GM10847 (cell line): ENCODE results near the gene RHEB.

Source experiments
- POLR2A ChIP-seq: IDR thresholded peaks from 2 replicates; pipeline ENCODE4 v1.6.1; 2011; ENCODE audit not compliant: insufficient read length; ENCODE audit errors: extremely low read depth

RHEB gene

DNA sequence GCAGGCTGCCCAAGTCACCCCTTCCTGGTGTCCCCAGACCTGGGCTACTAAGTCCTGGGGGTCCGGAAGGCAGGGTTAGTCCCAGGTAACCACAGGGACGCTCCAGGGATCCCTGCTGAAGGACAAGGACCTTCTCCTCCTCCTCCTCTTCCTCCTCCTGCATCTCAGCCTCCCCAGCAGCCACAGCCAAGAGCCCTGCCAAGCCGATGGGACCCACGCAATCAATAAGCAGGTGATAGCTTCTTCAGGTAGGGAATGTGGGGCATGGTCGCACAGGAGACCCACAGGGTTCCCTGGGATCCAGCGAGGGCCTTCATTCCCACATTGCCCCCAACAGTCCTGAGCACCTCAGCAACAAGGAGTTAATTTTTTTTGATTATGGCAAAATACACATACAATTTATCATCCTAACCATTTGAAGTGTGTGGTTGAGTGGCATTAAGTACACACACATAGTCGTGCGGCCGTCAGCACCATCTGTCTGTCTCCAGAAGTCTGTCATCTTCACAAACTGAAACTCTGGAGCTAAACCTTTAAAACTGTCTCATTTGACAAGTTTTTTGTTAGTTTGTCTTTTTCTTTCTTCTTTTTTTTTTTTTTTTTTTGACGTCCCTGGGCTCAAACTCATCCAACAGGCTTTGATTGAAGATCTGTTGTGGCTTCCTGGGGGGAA, 91.9 kb downstream of the RHEB start:
- no peak for TF ChIP-seq POLR2A

DNA sequence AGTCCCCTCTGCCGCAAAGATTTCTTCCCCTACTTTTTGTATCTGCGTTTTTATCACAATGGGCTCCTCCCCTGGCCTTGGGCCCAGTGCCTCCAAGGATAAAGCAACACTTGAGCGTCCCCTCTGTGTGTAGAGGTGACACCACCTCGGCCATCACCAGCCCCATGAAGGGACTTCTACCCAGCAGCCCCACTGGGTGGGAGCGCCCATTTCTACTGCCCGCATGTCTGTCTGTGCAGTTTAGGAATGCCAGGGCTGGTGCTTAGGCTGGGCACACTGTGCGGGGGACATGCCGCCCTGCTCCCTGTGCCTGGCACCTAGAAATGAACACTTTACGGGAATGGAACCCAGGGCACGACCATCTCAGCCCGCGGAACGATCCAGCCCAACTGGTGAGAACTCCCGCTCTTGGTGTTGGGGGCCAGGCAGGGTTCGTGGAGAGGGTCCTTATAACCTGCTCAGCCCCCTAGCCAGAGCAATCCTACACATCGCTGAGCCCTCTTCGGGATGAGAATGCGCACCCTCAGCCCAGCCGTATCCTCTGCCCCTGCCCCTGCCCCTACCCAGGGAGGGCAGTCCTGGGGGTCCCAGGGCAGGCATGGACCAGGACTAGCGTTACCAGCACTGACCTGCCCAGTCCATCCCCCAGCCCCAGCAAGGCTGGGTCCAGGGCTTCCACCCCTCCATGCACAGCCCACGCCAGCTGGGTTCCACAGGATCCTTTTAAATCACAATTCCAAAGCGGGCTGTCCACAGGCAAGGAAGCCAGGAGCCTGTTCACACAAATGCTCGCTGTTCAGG, 92.6 kb downstream of the RHEB start:
- no peak for TF ChIP-seq POLR2A

DNA sequence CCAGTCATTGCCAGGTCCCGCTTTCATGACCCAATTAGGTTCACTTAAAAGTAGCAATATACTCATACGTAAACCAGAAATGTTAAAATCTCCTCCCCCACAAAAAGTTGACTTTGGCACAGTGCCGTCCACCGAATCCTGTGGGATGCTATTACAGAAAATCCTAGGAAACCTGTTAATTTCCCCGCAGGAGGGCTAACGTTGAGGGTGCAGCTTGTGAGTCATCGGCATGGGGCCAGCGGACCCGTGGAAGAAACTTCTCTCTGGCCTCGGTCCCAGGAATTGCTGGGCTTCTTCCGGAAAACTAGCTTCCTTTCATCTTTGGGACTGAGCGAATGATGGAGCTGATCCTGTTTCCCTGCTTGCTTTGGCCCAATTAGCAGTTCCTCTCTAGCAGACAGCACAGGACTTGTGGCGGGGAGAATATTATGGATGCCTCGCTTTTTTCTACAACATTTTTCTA, 93.2 kb downstream of the RHEB start:
- TF ChIP-seq POLR2A: no peak

DNA sequence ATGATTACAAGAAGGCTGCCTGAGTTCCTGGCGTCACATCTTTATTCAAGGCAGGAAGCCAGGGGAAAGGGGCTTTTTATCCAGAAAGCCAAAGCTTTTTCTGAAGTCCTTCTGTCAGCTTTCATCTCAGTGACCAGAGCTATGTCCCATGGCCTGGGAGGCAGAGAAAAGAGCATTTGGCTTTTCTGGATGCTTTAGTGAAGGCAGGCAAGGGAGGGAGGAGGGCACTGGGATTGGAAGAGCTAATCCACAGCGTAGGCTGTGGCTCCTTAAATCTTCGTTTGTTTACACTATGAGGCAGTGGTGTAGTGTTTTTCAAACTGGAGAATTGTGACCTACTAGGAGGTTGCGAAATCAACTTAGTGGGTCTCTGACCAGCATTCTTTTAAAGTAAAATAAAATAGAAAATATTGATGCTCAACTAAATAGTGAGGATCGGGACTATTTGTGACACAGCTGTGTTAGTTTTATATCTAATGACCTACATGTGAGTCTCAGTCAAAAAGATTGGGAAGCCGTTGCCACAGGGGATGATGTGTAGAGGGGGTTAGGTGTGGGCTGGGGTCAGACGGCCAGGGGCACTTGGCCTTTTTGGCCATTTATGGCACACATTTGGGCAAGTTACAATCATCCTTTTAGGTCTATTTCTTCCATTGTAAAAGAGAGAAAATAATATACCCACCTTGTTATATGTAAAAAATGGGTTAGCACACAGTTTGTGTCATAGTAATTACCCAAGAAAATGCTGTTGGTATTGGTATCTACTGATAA, 93.8 kb downstream of the RHEB start:
- TF ChIP-seq POLR2A: no peak

DNA sequence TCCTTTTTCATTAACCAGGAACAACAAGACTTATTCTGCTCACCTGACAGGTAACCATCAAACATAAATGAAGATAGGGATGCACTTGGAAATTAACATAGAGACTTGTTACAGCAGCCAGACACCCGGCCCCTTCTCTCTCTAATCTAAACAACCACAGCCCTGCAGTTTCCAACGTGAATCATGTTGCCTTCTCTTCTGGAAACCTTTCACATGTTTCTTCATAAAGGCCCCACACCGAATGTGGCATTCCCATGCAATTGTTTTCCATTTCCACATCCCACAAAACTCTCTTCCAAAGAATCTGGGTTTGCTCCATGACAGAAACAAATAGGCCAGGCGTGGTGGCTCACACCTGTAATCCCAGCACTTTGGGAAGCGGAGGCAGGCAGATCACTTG, 94.9 kb downstream of the RHEB start:
- TF ChIP-seq POLR2A: no peak

DNA sequence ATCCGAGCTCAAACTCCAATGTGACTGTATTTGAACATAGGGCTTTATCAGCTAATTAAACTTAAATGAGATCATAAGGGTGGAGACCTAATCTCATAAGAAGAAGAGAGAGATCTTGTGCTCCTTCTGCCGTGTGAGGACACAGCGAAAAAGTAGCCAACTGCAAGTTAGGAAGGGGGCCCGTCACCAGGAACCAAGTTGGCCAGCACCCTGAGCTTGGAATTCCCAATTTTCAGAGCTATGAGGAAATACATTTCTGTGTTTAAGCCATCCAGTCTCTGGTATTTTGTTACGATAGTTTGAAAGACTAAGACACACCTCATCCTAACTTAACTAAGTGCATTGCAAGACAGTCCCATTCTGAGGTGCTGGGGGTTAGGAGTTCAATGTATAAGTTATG, 95.8 kb downstream of the RHEB start:
- TF ChIP-seq POLR2A: no peak

DNA sequence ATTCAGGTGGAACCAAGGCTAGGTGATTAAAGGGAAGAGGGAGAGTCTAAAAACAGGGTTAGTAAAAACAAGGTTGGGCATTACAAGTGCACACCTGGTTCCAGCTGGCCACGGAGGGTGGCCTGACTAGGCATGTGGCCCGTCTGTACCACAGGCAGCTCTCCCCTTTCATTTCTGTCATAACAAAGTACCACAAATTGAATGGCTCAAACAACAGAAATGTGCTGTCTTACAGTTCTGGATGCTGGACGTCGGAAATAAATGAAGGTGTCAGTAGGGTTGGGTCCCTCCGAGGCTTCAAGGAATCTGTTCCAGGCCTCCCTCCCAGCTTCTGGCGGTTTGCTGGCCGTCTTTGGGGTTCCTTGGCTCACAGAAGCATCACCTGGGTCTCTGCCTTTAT, 96.5 kb downstream of the RHEB start:
- TF ChIP-seq POLR2A: no peak

DNA sequence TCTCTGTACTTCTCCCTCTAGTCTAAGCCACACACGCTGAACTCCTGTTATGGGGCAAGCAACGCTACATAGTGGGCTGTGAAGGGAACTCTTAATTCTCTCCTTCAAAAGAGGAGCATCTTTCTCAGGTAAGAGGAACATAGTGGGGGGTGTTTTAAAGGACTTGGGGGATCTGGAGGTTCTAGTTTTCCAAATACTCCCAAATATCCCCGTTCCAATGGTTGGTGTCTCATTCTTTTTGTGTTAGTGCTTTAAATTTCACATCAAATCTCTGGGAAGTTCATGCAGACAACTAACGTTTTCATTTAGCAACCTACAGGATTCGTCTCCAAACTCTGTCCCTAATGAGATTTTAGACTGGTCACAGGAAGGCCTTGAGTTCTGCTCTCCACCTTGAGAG, 97.5 kb downstream of the RHEB start:
- TF ChIP-seq POLR2A: no peak

DNA sequence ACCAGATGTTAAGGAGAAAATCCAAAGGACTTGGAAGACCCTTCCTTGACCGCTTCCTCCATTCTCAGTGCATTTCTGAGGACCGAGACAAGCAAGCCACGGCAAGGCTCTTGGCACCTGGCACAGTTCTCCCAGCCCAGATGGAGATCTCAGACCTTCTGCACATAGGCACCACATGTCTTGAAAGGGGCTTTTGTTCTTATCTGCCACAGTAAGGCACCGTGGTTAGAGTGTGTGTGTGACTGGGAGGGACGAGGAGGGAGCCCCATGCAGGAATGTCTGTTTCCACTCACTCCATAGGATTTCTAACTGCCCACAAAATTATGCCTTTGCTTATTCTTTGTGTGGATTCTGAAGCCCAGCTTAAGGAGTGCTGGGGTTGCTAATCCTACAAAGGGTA, 99.6 kb downstream of the RHEB start:
- TF ChIP-seq POLR2A: no peak

DNA sequence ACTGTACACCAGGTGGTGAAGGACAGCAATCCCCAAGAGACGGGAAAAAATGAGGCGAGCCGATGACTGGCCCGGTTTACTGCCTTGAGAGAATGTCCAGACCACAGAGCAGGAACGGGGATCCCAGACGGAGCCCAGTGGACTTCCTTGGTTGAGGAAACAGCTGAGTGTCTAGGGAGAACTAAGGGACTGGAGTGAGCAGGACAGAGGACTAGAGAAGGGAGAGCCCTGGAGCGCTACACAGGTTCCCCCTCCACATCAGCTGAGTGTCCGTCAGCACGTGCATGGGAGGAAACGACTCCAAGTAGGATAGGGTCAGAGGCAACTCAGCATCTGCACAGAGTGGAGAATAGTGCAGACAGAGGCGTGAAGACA, 102.8 kb downstream of the RHEB start:
- no peak for TF ChIP-seq POLR2A

DNA sequence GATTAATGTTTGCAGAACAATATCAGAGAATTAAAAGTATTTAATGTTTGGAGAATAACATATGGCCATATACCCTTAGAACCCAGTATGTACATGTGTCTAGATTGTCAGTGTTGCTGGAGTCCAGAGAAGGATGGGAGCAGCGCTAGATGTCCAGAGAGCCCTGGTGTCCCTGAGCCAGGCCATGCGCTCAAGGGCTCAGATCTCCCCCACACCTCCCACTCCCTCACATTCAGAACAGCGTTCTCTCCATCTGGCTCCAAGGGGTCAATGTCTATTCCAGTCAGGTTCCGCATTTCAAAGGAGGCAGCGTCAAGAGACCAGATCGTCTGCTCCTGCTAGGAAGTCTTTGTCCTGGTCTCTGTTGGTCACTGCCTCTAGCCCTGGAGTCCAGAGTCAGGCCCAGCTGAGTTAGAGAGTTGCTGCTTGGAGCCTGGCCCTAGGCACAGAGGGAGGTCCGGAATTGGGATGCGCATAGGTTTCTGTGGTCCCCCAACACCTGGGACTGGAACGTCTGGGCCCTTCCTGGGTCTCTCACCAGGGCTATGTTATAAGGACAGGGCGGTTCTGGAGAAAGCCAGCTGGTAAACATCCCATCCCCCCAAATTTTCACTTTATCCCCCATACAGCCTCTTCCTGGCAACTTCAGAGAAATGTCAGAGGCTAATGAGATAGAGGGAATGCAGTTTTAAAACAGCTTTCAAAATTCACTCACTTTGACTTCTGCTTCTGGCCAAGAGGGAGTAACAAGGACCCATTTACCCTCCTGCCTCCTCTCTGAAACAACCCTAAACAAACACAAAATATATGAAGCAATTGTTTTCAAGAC, 103.4 kb downstream of the RHEB start:
- TF ChIP-seq POLR2A: no peak
